ENCODE measurements around the gene MCIDAS. TPM values are rescaled to one million over a fixed set of nuclear protein-coding genes. Genes with fewer than 3 reads are reported as not detected.
A peak's percentile ranks its signal among the peaks of the same experiment; 100 is the strongest.

MCIDAS gene
- total RNA-seq = not detected in 2 replicates

GRCh38 chr5:55226934-55227663 lies at the start of gene MCIDAS:
Gene MCIDAS, minus strand, starts transcription at chr5:55227315. Its CDS starts 177 bp downstream, at chr5:55227138.
- H3K27me3 Mint-ChIP-seq = peaks cover 89% of the 10 kb centered on the region
- peaks cover 4% of the 10 kb centered on the region for H3K36me3 Mint-ChIP-seq (ENCODE audit: low read depth)
- peak; percentile 83 for DNase-seq
- intact Hi-C loops (cut with micrococcal nuclease) = no loop called here
- H3K27ac Mint-ChIP-seq = peak within 1 kb of the TSS; percentile 74
- H3K4me3 Mint-ChIP-seq = peak within 1 kb of the TSS; percentile 72
- peaks cover 37% of the 10 kb centered on the region for H3K4me1 Mint-ChIP-seq
- peaks cover 3% of the 10 kb centered on the region for H3K9me3 Mint-ChIP-seq

- Mint-ChIP-seq H3K9me3 (no peaks in the 10 kb centered on the region), H3K4me1 (no peaks in the 10 kb centered on the region), H3K36me3 (ENCODE audit: low read depth) (peaks cover 50% of the 10 kb centered on the region), H3K4me3 (no peak overlapping the region), H3K27me3 (no peaks in the 10 kb centered on the region), H3K27ac (no peak overlapping the region)
- DNase-seq = no peak
- intact Hi-C loops (cut with micrococcal nuclease) = no loop called here
Measured at GRCh38 chr5:55276771-55277170, 49.7 kb upstream of the MCIDAS start.

- no peak overlapping the region for H3K27ac Mint-ChIP-seq
- H3K27me3 Mint-ChIP-seq = no peaks in the 10 kb centered on the region
- H3K9me3 Mint-ChIP-seq = no peaks in the 10 kb centered on the region
- DNase-seq = no peak
- H3K4me3 Mint-ChIP-seq = no peak overlapping the region
- peaks cover 42% of the 10 kb centered on the region for H3K36me3 Mint-ChIP-seq (ENCODE audit: low read depth)
- intact Hi-C loops (cut with micrococcal nuclease) = no loop called here
- H3K4me1 Mint-ChIP-seq = no peaks in the 10 kb centered on the region
Measured at GRCh38 chr5:55258339-55258738, 31.2 kb upstream of the MCIDAS start.

DNA sequence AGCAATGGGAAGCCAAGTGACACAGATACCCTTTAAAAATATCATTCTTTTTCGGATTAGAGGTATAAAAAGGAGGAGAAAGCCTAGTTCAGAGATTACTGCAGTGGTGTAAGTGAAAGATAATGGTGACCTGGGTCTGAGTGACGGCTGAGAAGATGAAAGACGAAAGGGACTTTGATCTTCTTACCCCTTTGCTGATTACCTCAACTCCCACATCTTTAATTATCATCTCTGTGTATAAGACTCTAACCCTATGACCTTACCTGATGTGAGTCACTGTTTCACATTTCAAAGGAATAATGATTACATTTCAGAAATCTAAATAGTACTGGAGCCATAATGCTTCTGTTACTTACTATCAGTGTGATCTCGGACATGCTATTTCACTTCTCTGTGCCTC lies 27.7 kb upstream of the MCIDAS start:
- Mint-ChIP-seq H3K27ac (no peak overlapping the region), H3K36me3 (ENCODE audit: low read depth) (peaks cover 22% of the 10 kb centered on the region), H3K27me3 (peaks cover 9% of the 10 kb centered on the region), H3K9me3 (no peaks in the 10 kb centered on the region), H3K4me3 (no peak overlapping the region), H3K4me1 (no peaks in the 10 kb centered on the region)
- no peak for DNase-seq
- intact Hi-C loops (cut with micrococcal nuclease) = no loop called here

DNA sequence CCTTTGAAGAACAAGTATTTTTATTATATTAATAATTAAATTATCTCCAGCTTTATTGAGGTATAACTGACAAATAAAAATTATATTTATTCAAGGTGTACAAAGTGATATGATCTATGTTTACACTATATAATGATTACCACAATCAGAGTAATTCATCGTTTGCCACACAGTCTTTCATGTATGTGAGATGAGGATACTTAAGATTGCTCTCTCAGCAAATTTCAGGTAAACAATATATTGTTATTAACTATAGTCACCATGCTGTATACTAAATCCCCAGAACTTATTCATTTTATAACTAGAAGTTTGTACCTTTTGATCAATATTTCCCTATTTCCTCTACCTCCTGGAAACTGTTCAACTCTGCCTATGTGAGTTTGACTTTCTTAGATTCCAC lies 22.9 kb upstream of the MCIDAS start:
- intact Hi-C loops (cut with micrococcal nuclease) = no loop called here
- Mint-ChIP-seq H3K27me3 (peaks cover 23% of the 10 kb centered on the region), H3K36me3 (ENCODE audit: low read depth) (peaks cover 2% of the 10 kb centered on the region), H3K9me3 (peaks cover 17% of the 10 kb centered on the region), H3K4me3 (no peak overlapping the region), H3K27ac (no peak overlapping the region), H3K4me1 (no peaks in the 10 kb centered on the region)
- no peak for DNase-seq

- H3K4me1 Mint-ChIP-seq = no peaks in the 10 kb centered on the region
- H3K4me3 Mint-ChIP-seq = no peak overlapping the region
- H3K27me3 Mint-ChIP-seq = peaks cover 46% of the 10 kb centered on the region
Measured at GRCh38 chr5:55241746-55242145, 14.6 kb upstream of the MCIDAS start.

DNA sequence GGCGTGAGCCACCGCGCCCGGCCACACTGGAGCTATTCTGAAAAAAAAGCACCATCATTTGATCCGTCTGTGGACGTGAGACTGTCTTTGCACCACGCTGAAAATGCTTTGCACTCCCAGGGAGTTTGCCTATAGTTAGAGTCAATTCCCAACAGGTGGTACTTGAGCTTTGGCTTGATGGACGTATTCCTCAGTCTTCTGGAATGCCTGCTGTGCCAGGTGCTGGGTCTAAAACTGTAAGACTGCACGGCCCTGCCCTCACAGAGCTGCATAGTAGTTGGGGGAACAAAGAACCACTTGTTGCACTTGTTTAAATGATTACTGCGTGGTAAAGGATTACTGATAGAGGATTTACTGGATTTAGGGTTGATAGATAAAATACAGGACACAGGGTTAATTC lies 9.7 kb upstream of the MCIDAS start:
- Mint-ChIP-seq H3K4me1 (peaks cover 14% of the 10 kb centered on the region), H3K9me3 (no peaks in the 10 kb centered on the region), H3K27ac (no peak overlapping the region), H3K4me3 (no peak overlapping the region), H3K36me3 (ENCODE audit: low read depth) (peaks cover 2% of the 10 kb centered on the region), H3K27me3 (peaks cover 58% of the 10 kb centered on the region)
- DNase-seq = no peak
- intact Hi-C loops (cut with micrococcal nuclease) = no loop called here

More at GRCh38 chr5:55241746-55242145, 14.6 kb upstream of the MCIDAS start:
- Mint-ChIP-seq H3K9me3 (peaks cover 5% of the 10 kb centered on the region), H3K36me3 (ENCODE audit: low read depth) (no peaks in the 10 kb centered on the region), H3K27ac (no peak overlapping the region)
- no peak for DNase-seq
- intact Hi-C loops (cut with micrococcal nuclease) = no loop called here

- peaks cover 29% of the 10 kb centered on the region for H3K4me1 Mint-ChIP-seq
- peaks cover 2% of the 10 kb centered on the region for H3K36me3 Mint-ChIP-seq (ENCODE audit: low read depth)
- peak overlapping the region; percentile 86 for H3K4me3 Mint-ChIP-seq
- no peaks in the 10 kb centered on the region for H3K9me3 Mint-ChIP-seq
- H3K27me3 Mint-ChIP-seq = peaks cover 74% of the 10 kb centered on the region
- peak; percentile 68 for DNase-seq
- intact Hi-C loops (cut with micrococcal nuclease) = loop anchor here (5.0 kb wide), 4 partner anchors 73 to 717 kb away; partner anchors contain the start of genes DHX29, MTREX and SNX18
- H3K27ac Mint-ChIP-seq = peak overlapping the region; percentile 68
Measured at GRCh38 chr5:55234121-55234700, 7.1 kb upstream of the MCIDAS start.

- Mint-ChIP-seq H3K27ac (peak within 1 kb of the TSS; percentile 71), H3K27me3 (peaks cover 78% of the 10 kb centered on the region), H3K4me3 (peak within 1 kb of the TSS; percentile 86), H3K36me3 (ENCODE audit: low read depth) (peaks cover 2% of the 10 kb centered on the region), H3K4me1 (peaks cover 29% of the 10 kb centered on the region), H3K9me3 (no peaks in the 10 kb centered on the region)
- peak; percentile 90 for DNase-seq
- intact Hi-C loops (cut with micrococcal nuclease) = loop anchor here (1.0 to 5.0 kb wide), 6 partner anchors 10 to 716 kb away; partner anchors contain the start of genes CDC20B, DHX29, MTREX and SNX18
Measured at GRCh38 chr5:55232985-55233928, 6.1 kb upstream of the MCIDAS start, which contains the start of gene CCNO. Gene CCNO, minus strand, starts transcription at chr5:55233608. Its CDS starts 85 bp downstream, at chr5:55233523.

DNA sequence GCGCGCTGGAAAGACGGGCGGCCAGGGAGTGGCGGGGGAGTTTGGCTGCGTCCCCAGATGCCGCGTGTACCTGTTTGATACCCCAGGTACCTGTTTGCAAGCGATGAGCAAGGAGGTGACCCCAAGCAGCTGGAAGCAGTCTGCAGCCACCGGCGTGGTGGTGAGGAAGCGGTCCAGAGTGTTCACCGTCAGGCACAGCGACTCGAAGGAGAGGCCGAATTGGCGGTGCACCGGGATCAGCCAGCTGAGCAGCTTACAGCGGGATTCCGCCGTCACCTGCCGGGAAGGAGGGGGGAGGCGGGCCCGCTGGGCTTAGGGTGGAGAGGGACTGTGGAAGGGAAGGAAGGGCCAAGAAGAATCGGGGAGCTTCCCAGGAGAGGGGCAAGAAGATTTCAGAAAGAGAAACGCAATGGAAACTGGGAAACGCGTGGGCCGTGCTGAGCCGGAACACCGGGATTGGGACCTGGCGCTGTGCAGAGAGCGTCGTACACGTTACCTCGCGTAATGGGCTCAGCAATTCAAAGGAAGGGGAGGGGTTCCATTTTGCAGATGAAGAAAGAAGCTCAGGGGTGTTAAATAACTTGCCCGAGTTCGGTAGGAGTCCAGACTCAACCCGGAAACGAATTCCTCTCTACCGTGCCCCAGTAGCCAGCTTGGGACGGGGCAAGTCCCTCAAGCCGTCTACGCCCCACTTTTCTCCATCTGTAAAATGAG lies 5.3 kb upstream of the MCIDAS start:
- DNase-seq = peak; percentile 73
- peak overlapping the region; percentile 86 for H3K4me3 Mint-ChIP-seq
- peaks cover 36% of the 10 kb centered on the region for H3K4me1 Mint-ChIP-seq
- no peaks in the 10 kb centered on the region for H3K9me3 Mint-ChIP-seq
- peaks cover 82% of the 10 kb centered on the region for H3K27me3 Mint-ChIP-seq
- H3K36me3 Mint-ChIP-seq (ENCODE audit: low read depth) = peaks cover 2% of the 10 kb centered on the region
- peak overlapping the region; percentile 71 for H3K27ac Mint-ChIP-seq
- intact Hi-C loops (cut with micrococcal nuclease) = loop anchor here (5.0 kb wide), 4 partner anchors 75 to 715 kb away; partner anchors contain the start of genes DHX29, MTREX and SNX18

DNA sequence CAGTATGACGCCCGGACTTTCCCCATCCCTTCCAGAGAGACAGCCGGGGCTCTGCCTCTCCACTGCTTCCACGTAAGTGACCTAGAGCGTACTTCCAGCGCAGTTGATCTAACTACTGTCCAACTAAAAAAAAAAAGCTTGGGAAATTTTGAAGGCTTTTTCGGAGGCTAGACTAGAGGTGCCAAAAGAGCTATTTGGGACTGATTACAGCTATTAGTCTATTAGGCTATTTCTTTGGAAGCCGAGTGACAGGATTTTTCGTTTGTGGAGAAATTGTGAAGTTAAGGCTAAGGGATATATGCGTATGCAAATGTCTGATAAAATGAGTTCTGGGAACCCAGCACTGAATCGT lies 4.8 kb upstream of the MCIDAS start:
- H3K4me1 Mint-ChIP-seq = peaks cover 37% of the 10 kb centered on the region
- DNase-seq = no peak
- H3K36me3 Mint-ChIP-seq (ENCODE audit: low read depth) = peaks cover 2% of the 10 kb centered on the region
- intact Hi-C loops (cut with micrococcal nuclease) = loop anchor here (5.0 kb wide), 4 partner anchors 75 to 715 kb away; partner anchors contain the start of genes DHX29, MTREX and SNX18
- H3K9me3 Mint-ChIP-seq = no peaks in the 10 kb centered on the region
- peak overlapping the region; percentile 35 for H3K27ac Mint-ChIP-seq
- H3K4me3 Mint-ChIP-seq = peak overlapping the region; percentile 86
- H3K27me3 Mint-ChIP-seq = peaks cover 81% of the 10 kb centered on the region

DNA sequence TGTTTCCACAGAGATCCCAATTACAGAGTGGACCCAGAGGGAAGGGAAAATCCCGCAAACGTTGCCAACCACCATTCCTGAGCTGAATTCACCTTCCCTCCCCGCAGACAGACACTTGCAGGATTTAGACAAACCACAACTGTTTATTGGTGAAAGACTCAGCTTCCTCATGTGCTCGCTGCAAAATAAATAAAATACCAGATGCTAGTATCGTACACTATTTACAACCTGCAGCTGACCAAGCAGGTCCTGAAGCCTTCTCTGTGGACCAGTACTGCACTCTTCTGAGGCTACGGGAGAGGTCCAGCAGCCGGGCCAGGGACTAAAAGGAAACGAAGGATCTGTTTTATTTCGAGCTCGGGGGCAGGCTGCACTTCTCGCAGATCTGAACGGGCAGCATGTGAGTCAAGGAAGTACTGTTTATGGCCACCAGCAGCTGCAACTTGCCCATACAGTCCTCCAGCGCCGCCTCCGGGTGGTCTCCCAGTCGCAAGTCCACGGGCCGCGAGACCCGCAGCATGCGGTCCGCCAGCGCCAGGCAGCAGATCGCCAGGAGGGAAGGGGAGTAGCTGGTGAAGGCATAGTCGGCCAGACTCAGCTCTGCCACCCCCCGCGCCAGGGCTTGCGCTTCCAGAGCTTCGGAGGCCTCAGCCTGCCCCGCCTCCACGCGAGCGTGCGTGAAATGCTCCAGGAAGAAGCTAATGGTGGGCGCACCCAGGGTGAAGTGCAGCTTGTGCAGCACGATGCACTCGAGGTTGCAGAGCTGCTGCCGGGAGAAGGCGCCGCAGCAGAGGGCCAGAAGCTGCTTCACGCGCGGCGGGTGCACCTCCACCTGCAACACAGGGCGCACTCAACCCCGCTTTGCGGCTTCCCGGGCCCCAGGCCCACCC lies 4.2 kb upstream of the MCIDAS start:
- peaks cover 76% of the 10 kb centered on the region for H3K27me3 Mint-ChIP-seq
- intact Hi-C loops (cut with micrococcal nuclease) = loop anchor here (5.0 kb wide), 4 partner anchors 76 to 714 kb away; partner anchors contain the start of genes DHX29, MTREX and SNX18
- H3K9me3 Mint-ChIP-seq = no peaks in the 10 kb centered on the region
- peaks cover 2% of the 10 kb centered on the region for H3K36me3 Mint-ChIP-seq (ENCODE audit: low read depth)
- H3K4me1 Mint-ChIP-seq = peaks cover 38% of the 10 kb centered on the region
- no peak overlapping the region for H3K27ac Mint-ChIP-seq
- DNase-seq = peak; percentile 77
- peak overlapping the region; percentile 86 for H3K4me3 Mint-ChIP-seq

Measured in activated CD4-positive, alpha-beta T cell treated with anti-CD3 and anti-CD28 coated beads, Interleukin-2, amount 10 ng/mL, durations not matched to agents 24 days and 14 days (primary cell).